Lower lobe of right lung (tissue), 2 donors: Measurements from ENCODE around the gene ESPL1. TPM values are rescaled to one million over a fixed set of nuclear protein-coding genes. Genes with fewer than 3 reads are reported as not detected.
"Not testable (repeated sequence)": the region's sequence is repeated elsewhere in the genome, so short reads cannot be mapped to it uniquely, and the experiment has no call there.

Experiments
- ATAC-seq, 2 donors: fragments of 200-7000 bp; cut with Tn5 transposase; one replicate each; pipeline ENCODE4 v1.9.1; 2020 to 2022; ENCODE audit warnings: mild to moderate bottlenecking in 2 of 2, moderate library complexity in 2 of 2
- DNase-seq: peaks from one replicate; pipeline ENCODE4 v3.0.0-alpha.2; 2020
- H3K27ac ChIP-seq: fragments of 200-600 bp; one replicate; pipeline ENCODE4 v1.8.0; 2022
- H3K27me3 ChIP-seq: fragments of 200-600 bp; one replicate; pipeline ENCODE4 v1.8.0; 2022; ENCODE audit warnings: low read depth
- H3K36me3 ChIP-seq: fragments of 200-600 bp; one replicate; pipeline ENCODE4 v1.8.0; 2022; ENCODE audit warnings: mild to moderate bottlenecking
- H3K4me1 ChIP-seq: fragments of 200-600 bp; one replicate; pipeline ENCODE4 v1.8.0; 2022
- H3K4me3 ChIP-seq: fragments of 200-600 bp; one replicate; pipeline ENCODE4 v1.8.0; 2022; ENCODE audit warnings: mild to moderate bottlenecking
- H3K9me3 ChIP-seq: fragments of 200-600 bp; one replicate; pipeline ENCODE4 v1.8.0; 2022
- intact Hi-C: fragments of 100-400 bp; cut with DNase I; formaldehyde crosslinking; loops from one replicate; pipeline ENCODE4 v1.11.0; 2022
- total RNA-seq: library from RNA; stranded (reverse); fragmentation: NEBNext Ultra II Directional; extraction: Animal tissue kit (Norgen Biotek cat#: 25700); gene quantifications from one replicate; pipeline ENCODE4 v1.2.1, GENCODE V29; 2021
- TF ChIP-seq, protein P1 (sequence below): fragments of 200-600 bp; IDR thresholded peaks from one replicate; pipeline ENCODE4 v1.8.0; 2022; ENCODE audit warnings: antibody characterized with exemption, mild to moderate bottlenecking
- donor health status: DM: no; HTN: yes; CAD: no; lungs with severe emphysema.

ESPL1 gene
- total RNA-seq, 1 donor from 2014 or later = 2.2 TPM

DNA sequence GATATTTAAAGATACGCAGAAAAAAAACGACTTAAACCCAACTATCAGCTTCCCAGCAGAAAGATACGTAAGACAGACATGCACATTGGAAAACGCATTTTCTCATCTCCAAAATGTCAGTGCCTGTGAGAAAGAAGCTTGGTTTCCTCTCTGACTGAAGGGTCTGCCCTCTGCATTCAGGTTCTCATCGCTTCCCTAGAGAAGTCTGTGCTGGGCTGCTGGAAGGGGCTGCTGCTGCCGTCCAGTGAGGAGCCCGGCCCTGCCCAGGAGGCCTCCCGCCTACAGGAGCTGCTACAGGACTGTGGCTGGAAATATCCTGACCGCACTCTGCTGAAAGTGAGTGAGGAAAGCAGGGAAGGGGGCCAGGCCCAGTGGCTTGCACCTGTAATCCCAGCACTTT lies 22.6 kb downstream of the ESPL1 start:
- Histone ChIP-seq H3K36me3 (no peaks in the 10 kb centered on the region), H3K27ac (no peak overlapping the region), H3K4me1 (peaks cover 9% of the 10 kb centered on the region), H3K4me3 (no peak overlapping the region), H3K27me3 (no peaks in the 10 kb centered on the region), H3K9me3 (no peaks in the 10 kb centered on the region)
- ATAC-seq (no peak), DNase-seq (no peak)
- TF ChIP-seq, protein P1, sequence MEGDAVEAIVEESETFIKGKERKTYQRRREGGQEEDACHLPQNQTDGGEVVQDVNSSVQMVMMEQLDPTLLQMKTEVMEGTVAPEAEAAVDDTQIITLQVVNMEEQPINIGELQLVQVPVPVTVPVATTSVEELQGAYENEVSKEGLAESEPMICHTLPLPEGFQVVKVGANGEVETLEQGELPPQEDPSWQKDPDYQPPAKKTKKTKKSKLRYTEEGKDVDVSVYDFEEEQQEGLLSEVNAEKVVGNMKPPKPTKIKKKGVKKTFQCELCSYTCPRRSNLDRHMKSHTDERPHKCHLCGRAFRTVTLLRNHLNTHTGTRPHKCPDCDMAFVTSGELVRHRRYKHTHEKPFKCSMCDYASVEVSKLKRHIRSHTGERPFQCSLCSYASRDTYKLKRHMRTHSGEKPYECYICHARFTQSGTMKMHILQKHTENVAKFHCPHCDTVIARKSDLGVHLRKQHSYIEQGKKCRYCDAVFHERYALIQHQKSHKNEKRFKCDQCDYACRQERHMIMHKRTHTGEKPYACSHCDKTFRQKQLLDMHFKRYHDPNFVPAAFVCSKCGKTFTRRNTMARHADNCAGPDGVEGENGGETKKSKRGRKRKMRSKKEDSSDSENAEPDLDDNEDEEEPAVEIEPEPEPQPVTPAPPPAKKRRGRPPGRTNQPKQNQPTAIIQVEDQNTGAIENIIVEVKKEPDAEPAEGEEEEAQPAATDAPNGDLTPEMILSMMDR = no peak
- intact Hi-C loops = no loop called here

DNA sequence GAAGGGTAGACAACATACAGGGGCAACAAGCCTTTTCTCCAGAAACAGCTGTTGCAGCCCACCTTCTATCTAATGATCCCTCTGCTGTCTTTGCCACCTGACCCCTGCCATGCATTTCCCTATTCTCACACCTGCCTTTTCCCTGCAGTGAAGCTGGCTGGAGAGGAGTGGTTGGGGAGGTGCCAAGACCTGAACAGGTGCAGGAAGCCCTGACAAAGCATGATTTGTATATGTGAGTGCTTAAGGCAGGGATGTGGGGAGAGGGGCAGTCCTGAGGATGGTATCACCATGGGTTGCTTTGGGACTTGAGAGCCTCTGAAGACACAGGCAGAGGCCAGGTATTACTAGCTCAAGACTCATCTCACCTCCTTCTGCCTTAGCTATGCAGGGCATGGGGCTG lies 24.3 kb downstream of the ESPL1 start:
- TF ChIP-seq, protein P1 = no peak
- Histone ChIP-seq H3K27me3 (no peaks in the 10 kb centered on the region), H3K4me3 (no peak overlapping the region), H3K9me3 (no peaks in the 10 kb centered on the region), H3K27ac (no peak overlapping the region), H3K4me1 (peaks cover 25% of the 10 kb centered on the region), H3K36me3 (no peaks in the 10 kb centered on the region)
- intact Hi-C loops = no loop called here
- no peak for DNase-seq
- ATAC-seq = no peak

DNA sequence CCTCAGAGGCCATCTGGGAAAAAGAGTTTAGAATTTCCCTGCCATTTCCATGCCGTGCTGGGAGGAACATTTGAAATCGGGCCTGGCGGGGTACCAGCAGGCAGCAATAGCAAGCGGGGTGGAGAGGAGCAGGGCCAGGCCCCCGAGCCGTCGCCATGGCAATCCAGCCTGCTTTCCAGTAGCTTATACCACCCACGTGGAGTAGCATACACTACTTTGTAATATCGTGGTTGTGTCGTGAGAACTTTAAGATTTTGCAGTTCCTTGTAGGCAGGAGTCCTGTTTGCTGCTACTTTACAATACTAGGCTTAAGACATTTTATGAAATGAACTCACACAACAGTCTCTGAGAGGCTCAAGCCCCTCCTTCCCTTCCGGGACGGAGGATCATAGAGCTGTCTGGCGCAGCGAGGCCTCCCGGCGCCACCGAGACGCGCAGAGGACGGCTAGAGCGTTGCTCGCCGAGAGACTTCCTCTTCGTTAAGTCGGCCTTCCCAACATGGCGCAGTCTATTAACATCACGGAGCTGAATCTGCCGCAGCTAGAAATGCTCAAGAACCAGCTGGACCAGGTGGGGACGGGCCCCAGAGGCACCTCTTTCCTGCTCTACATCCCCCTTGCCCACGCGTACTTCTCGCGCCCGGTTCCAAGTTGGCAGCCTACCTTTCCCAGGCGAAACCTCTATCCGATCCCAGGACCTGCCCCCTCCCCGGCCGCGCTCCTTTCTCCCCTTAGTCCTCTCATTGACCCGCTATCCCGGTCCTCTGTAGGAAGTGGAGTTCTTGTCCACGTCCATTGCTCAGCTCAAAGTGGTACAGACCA lies 27.2 kb downstream of the ESPL1 start, which contains the start of gene PFDN5:
PFDN5 (plus strand) TSS at position 473 of the 821 bp plus-strand sequence; CDS start at position 499, 26 bp downstream.
- Histone ChIP-seq H3K4me3 (peak within 1 kb of the TSS; percentile 77), H3K36me3 (peaks cover 16% of the 10 kb centered on the region), H3K27ac (peak within 1 kb of the TSS; percentile 92), H3K4me1 (peaks cover 48% of the 10 kb centered on the region), H3K9me3 (no peaks in the 10 kb centered on the region), H3K27me3 (no peaks in the 10 kb centered on the region)
- intact Hi-C loops = no loop called here
- TF ChIP-seq, protein P1 = peak; percentile 26
- DNase-seq (peak; percentile 95), ATAC-seq (peak; percentile 91 to 94)

DNA sequence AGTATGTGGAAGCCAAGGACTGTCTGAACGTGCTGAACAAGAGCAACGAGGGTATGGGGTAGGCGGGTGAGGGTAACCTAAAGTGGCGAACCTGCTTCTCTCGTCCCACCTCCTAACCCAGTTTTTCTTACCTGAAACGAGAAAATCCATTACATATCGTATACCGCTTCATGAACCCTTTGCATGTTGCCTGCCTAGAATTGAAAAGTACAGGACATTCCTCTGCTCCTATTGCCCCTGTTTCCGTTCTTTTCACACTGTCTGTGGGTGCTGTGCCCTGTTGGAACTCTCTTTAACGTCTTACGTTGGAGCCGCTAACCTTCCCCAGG lies 27.8 kb downstream of the ESPL1 start:
- TF ChIP-seq, protein P1 = no peak
- no peak for DNase-seq
- H3K4me1 ChIP-seq = peaks cover 54% of the 10 kb centered on the region
- H3K27ac ChIP-seq = peak overlapping the region; percentile 92
- no peaks in the 10 kb centered on the region for H3K9me3 ChIP-seq
- H3K4me3 ChIP-seq = peak overlapping the region; percentile 77
- no peak for ATAC-seq
- H3K27me3 ChIP-seq = no peaks in the 10 kb centered on the region
- intact Hi-C loops = no loop called here
- H3K36me3 ChIP-seq = peaks cover 16% of the 10 kb centered on the region

DNA sequence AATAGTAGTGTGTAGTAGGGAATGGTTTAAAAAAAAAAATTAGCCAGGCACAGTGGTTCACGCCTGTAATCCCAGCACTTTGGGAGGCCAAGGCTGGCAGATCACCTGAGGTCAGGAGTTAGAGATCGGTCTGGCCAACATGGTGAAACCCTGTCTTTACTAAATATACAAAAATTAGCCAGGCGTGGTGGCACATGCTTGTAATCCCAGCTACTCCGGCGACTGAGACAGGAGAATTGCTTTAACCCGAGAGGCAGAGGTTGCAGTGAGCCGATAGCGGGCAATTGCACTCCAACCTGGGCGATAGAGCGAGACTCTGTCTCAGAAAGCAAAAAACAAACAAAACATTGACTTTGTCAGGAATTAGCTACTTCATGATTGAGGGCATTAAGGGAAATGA lies 29.0 kb downstream of the ESPL1 start:
- H3K27me3 ChIP-seq, H3K4me3 ChIP-seq, intact Hi-C loops, ATAC-seq, H3K9me3 ChIP-seq, DNase-seq: not testable (repeated sequence)
- peaks cover 28% of the 10 kb centered on the region for H3K36me3 ChIP-seq
- H3K4me1 ChIP-seq = peaks cover 66% of the 10 kb centered on the region
- peak overlapping the region; percentile 92 for H3K27ac ChIP-seq

DNA sequence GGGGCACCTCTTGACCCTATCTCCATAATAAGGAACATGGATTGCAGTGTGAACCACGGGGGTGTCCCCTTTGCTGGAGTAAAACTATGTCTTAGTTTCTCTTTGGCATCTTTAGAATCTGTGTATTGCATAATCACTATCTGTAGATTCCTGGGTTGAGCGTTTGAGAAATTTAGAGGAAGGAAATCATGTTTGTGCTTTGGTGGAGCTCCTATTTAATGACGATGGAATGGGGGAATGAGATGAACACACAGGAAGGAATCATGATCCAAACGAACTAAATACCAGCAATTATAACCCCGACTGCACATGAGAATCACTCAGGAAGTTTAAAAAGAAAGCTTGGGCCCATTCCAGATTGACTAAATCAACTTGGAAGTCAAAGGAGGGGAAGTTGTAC lies 30.1 kb downstream of the ESPL1 start:
- Histone ChIP-seq H3K36me3 (peaks cover 38% of the 10 kb centered on the region), H3K27me3 (no peaks in the 10 kb centered on the region), H3K9me3 (no peaks in the 10 kb centered on the region), H3K4me1 (peaks cover 66% of the 10 kb centered on the region), H3K27ac (peak overlapping the region; percentile 92), H3K4me3 (no peak overlapping the region)
- intact Hi-C loops = no loop called here
- no peak for DNase-seq
- no peak for ATAC-seq
- TF ChIP-seq, protein P1 = no peak
